Spleen (tissue), 7 donors: ENCODE results near the gene RPS6KL1.

ENCODE experiments used
- POLR2A ChIP-seq, 3 donors: fragments of 450-650 bp; IDR thresholded peaks; one replicate each; pipeline ENCODE4 v1.5.1; 2017; ENCODE audit warnings: antibody characterized with exemption in 3 of 3, mild to moderate bottlenecking in 1 of 3
- POLR2AphosphoS5 ChIP-seq, 3 donors: sonication (generic); formaldehyde crosslinking; IDR thresholded peaks; one replicate each; pipeline ENCODE4 v1.5.1; 2017; ENCODE audit warnings: antibody characterized with exemption in 3 of 3
- TF ChIP-seq, protein P1 (sequence below), 11 experiments: fragments of 200-600 bp in 7 of 11; fragments of 450-650 bp in 4 of 11; sonication (generic) in 4 of 11; IDR thresholded peaks in 8 of 11; conservative IDR thresholded peaks in 3 of 11; 1 replicate in 7 of 11; 2 replicates in 4 of 11; pipeline versions ENCODE4 v1.4.0 to v1.8.0; 2016 to 2021; ENCODE audit warnings: antibody characterized with exemption in 11 of 11, inconsistent platforms in 4 of 11, mild to moderate bottlenecking in 1 of 11
- donor health status: DM: no; HTN: no; CAD: no; lungs with moderate emphysema.
- donor health status: DM: no; HTN: no; CAD: no.
- donor health status: DM: no; HTN: no; CAD: no.

DNA sequence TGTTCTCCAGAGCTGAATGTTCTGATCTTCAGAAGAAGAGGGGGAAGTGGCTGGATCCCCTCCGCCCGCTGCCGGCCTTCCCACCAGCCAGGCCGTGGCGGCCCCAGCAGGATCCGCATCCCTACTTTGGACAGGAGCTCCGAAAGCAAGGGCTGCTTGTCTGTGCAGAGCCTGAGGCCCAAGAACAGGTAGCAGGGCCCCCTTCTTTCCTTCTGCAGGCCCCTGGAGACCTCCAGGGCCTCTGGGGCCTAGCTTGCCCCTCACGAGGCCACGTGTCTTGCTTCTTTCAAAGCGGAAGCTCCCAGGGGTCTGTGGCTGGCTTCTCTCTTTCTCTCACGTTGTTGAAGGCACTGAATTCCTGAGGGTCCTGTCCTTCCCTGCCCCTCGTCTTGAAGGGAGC lies 19.1 kb upstream of the RPS6KL1 start:
- no peak for TF ChIP-seq POLR2A (IDR thresholded peaks at IDR 0.05)
- TF ChIP-seq, protein P1, sequence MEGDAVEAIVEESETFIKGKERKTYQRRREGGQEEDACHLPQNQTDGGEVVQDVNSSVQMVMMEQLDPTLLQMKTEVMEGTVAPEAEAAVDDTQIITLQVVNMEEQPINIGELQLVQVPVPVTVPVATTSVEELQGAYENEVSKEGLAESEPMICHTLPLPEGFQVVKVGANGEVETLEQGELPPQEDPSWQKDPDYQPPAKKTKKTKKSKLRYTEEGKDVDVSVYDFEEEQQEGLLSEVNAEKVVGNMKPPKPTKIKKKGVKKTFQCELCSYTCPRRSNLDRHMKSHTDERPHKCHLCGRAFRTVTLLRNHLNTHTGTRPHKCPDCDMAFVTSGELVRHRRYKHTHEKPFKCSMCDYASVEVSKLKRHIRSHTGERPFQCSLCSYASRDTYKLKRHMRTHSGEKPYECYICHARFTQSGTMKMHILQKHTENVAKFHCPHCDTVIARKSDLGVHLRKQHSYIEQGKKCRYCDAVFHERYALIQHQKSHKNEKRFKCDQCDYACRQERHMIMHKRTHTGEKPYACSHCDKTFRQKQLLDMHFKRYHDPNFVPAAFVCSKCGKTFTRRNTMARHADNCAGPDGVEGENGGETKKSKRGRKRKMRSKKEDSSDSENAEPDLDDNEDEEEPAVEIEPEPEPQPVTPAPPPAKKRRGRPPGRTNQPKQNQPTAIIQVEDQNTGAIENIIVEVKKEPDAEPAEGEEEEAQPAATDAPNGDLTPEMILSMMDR (IDR thresholded peaks at IDR 0.05 in 8 of 11, conservative IDR thresholded peaks at IDR 0.05 in 3 of 11): no peak
- TF ChIP-seq POLR2AphosphoS5 (IDR thresholded peaks at IDR 0.05): no peak
